ENCODE results near the gene ZNF101. TPM values are rescaled to one million over a fixed set of nuclear protein-coding genes. Genes with fewer than 3 reads are reported as not detected.
A peak's percentile ranks its signal among the peaks of the same experiment; 100 is the strongest.

ZNF101 gene
- total RNA-seq, 1 experiment from 2014 or later: 51.4 TPM

DNA sequence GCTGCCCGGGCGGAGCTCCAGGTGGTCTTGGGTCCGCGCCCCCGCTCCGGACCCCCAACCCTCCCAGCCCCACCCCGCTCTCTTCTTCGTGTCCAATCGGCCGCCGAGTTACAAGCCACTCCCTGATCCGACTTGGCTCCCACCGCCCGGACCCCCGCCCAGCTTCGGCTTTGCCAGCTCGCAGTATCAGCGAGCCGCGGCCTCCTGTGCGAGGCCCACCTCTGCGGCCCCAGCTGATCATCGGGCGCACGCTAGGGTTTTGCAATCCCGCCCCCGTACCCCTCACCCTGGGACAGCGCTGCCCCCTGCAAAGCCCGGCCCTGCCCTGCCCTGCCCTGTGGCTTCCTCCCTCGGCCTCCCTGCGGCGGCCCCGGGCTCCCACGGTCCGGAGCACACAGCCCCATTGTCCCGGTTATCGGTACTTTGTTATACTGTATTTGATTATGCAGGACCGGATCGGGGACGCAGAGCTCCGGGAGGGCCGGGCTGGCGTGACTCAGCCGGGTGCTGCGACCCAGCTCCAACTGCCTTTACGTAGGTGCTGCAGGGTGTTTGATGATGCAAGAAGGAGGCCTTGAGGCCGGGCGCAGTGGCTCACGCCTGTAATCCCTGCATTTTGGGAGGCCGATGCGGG lies 40.0 kb upstream of the ZNF101 start (continued):
- TF ChIP-seq, protein P1, sequence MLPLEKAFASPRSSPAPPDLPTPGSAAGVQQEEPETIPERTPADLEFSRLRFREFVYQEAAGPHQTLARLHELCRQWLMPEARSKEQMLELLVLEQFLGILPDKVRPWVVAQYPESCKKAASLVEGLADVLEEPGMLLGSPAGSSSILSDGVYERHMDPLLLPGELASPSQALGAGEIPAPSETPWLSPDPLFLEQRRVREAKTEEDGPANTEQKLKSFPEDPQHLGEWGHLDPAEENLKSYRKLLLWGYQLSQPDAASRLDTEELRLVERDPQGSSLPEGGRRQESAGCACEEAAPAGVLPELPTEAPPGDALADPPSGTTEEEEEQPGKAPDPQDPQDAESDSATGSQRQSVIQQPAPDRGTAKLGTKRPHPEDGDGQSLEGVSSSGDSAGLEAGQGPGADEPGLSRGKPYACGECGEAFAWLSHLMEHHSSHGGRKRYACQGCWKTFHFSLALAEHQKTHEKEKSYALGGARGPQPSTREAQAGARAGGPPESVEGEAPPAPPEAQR (CRISPR knock-in tag; IDR thresholded peaks at IDR 0.05): no peak
- TF ChIP-seq ZNF423 (CRISPR knock-in tag; IDR thresholded peaks at IDR 0.05) (peak; percentile 79), ZNF263 (CRISPR knock-in tag; IDR thresholded peaks at IDR 0.05; ENCODE audit: low read depth) (no peak), ZNF671 (CRISPR knock-in tag; IDR thresholded peaks at IDR 0.05) (no peak), ETV6 (CRISPR knock-in tag; IDR thresholded peaks at IDR 0.05) (peak; percentile 71; the same call in 1 of the 2 replicates), JAZF1 (CRISPR knock-in tag; IDR thresholded peaks at IDR 0.05) (no peak), NFYB (CRISPR knock-in tag; conservative IDR thresholded peaks at IDR 0.05; ENCODE audit: low read depth) (no peak), TEAD1 (CRISPR knock-in tag; IDR thresholded peaks at IDR 0.05) (0 out of 2 replicates have a peak, but pooled peaks have one; percentile 11), NR3C1 (CRISPR knock-in tag; conservative IDR thresholded peaks at IDR 0.05; ENCODE audit: low read depth) (no peak; the same call in 1 of the 2 replicates), RORB (CRISPR knock-in tag; IDR thresholded peaks at IDR 0.05) (no peak), ATF1 (CRISPR knock-in tag; IDR thresholded peaks at IDR 0.05) (0 out of 2 replicates have a peak, but pooled peaks have one; percentile 60), FOXP1 (CRISPR knock-in tag; IDR thresholded peaks at IDR 0.05; ENCODE audit: borderline replicate concordance) (peak; percentile 84), CBFB (CRISPR knock-in tag; IDR thresholded peaks at IDR 0.05; ENCODE audit: low read depth) (0 out of 2 replicates have a peak, but pooled peaks have one; percentile 70)
- TF ChIP-seq, protein P2, sequence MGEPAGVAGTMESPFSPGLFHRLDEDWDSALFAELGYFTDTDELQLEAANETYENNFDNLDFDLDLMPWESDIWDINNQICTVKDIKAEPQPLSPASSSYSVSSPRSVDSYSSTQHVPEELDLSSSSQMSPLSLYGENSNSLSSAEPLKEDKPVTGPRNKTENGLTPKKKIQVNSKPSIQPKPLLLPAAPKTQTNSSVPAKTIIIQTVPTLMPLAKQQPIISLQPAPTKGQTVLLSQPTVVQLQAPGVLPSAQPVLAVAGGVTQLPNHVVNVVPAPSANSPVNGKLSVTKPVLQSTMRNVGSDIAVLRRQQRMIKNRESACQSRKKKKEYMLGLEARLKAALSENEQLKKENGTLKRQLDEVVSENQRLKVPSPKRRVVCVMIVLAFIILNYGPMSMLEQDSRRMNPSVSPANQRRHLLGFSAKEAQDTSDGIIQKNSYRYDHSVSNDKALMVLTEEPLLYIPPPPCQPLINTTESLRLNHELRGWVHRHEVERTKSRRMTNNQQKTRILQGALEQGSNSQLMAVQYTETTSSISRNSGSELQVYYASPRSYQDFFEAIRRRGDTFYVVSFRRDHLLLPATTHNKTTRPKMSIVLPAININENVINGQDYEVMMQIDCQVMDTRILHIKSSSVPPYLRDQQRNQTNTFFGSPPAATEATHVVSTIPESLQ (CRISPR knock-in tag; IDR thresholded peaks at IDR 0.05): no peak
- TF ChIP-seq, protein P3, sequence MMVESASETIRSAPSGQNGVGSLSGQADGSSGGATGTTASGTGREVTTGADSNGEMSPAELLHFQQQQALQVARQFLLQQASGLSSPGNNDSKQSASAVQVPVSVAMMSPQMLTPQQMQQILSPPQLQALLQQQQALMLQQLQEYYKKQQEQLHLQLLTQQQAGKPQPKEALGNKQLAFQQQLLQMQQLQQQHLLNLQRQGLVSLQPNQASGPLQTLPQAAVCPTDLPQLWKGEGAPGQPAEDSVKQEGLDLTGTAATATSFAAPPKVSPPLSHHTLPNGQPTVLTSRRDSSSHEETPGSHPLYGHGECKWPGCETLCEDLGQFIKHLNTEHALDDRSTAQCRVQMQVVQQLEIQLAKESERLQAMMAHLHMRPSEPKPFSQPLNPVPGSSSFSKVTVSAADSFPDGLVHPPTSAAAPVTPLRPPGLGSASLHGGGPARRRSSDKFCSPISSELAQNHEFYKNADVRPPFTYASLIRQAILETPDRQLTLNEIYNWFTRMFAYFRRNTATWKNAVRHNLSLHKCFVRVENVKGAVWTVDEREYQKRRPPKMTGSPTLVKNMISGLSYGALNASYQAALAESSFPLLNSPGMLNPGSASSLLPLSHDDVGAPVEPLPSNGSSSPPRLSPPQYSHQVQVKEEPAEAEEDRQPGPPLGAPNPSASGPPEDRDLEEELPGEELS (CRISPR knock-in tag; IDR thresholded peaks at IDR 0.05): peak; percentile 64; the same call in 1 of the 2 replicates
- TF ChIP-seq, protein P4, sequence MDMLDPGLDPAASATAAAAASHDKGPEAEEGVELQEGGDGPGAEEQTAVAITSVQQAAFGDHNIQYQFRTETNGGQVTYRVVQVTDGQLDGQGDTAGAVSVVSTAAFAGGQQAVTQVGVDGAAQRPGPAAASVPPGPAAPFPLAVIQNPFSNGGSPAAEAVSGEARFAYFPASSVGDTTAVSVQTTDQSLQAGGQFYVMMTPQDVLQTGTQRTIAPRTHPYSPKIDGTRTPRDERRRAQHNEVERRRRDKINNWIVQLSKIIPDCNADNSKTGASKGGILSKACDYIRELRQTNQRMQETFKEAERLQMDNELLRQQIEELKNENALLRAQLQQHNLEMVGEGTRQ (CRISPR knock-in tag; IDR thresholded peaks at IDR 0.05): no peak
- TF ChIP-seq, protein P5, sequence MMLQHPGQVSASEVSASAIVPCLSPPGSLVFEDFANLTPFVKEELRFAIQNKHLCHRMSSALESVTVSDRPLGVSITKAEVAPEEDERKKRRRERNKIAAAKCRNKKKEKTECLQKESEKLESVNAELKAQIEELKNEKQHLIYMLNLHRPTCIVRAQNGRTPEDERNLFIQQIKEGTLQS (CRISPR knock-in tag; conservative IDR thresholded peaks at IDR 0.05): peak; percentile 59; the same call in 1 of the 2 replicates

DNA sequence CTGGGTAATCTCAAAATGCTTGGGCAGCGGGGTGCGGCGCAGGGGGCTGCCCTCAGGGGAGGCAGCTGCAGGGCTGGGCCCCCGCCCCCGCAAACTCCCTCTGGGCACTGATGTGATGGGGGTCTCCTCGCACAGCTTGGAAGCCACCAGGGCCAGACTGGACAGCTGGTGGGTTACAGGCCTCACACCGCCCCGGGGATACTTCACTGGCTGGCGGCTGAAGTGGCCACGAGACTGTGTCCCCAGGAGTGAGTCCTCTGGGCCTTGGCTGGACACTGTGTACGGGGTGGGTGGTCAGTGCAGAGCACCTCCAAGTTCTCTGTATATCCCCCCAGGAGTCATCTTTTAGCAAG lies 38.6 kb upstream of the ZNF101 start:
- Mint-ChIP-seq H3K4me1 (peaks cover 17% of the 10 kb centered on the region), H3K4me3 (no peak overlapping the region), H3K27ac (no peak overlapping the region), H3K9me3 (no peaks in the 10 kb centered on the region), H3K27me3 (ENCODE audit: low read depth) (no peaks in the 10 kb centered on the region; the same call in 1 of the 2 replicates), H3K36me3 (peaks cover 20% of the 10 kb centered on the region)
- ChIA-PET CTCF (no interaction called here), POLR2A (no interaction called here)
- ATAC-seq (no peak), DNase-seq (ENCODE audit: low spot score) (no peak)
- TF ChIP-seq SMAD4 (CRISPR knock-in tag; IDR thresholded peaks at IDR 0.05): no peak
- TF ChIP-seq, protein P6, sequence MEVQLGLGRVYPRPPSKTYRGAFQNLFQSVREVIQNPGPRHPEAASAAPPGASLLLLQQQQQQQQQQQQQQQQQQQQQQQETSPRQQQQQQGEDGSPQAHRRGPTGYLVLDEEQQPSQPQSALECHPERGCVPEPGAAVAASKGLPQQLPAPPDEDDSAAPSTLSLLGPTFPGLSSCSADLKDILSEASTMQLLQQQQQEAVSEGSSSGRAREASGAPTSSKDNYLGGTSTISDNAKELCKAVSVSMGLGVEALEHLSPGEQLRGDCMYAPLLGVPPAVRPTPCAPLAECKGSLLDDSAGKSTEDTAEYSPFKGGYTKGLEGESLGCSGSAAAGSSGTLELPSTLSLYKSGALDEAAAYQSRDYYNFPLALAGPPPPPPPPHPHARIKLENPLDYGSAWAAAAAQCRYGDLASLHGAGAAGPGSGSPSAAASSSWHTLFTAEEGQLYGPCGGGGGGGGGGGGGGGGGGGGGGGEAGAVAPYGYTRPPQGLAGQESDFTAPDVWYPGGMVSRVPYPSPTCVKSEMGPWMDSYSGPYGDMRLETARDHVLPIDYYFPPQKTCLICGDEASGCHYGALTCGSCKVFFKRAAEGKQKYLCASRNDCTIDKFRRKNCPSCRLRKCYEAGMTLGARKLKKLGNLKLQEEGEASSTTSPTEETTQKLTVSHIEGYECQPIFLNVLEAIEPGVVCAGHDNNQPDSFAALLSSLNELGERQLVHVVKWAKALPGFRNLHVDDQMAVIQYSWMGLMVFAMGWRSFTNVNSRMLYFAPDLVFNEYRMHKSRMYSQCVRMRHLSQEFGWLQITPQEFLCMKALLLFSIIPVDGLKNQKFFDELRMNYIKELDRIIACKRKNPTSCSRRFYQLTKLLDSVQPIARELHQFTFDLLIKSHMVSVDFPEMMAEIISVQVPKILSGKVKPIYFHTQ (CRISPR knock-in tag; IDR thresholded peaks at IDR 0.05): no peak
- TF ChIP-seq, protein P7, sequence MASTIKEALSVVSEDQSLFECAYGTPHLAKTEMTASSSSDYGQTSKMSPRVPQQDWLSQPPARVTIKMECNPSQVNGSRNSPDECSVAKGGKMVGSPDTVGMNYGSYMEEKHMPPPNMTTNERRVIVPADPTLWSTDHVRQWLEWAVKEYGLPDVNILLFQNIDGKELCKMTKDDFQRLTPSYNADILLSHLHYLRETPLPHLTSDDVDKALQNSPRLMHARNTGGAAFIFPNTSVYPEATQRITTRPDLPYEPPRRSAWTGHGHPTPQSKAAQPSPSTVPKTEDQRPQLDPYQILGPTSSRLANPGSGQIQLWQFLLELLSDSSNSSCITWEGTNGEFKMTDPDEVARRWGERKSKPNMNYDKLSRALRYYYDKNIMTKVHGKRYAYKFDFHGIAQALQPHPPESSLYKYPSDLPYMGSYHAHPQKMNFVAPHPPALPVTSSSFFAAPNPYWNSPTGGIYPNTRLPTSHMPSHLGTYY (CRISPR knock-in tag; IDR thresholded peaks at IDR 0.05): no peak
- no peak for TF ChIP-seq ESRRA (CRISPR knock-in tag; IDR thresholded peaks at IDR 0.05; ENCODE audit: borderline replicate concordance)
- TF ChIP-seq ZNF317 (CRISPR knock-in tag; IDR thresholded peaks at IDR 0.05; ENCODE audit: borderline replicate concordance, low read depth): no peak
